ENCODE measurements around the gene GNRH2.
"Not testable (repeated sequence)": the region's sequence is repeated elsewhere in the genome, so short reads cannot be mapped to it uniquely, and the experiment has no call there.

Gene GNRH2

GRCh38 chr20:3047486-3048419, 4.3 kb downstream of the GNRH2 start:
- TF ChIP-seq CTCF (IDR thresholded peaks at IDR 0.05; ENCODE audit: low read depth, low read length) (no peak), MYC (IDR thresholded peaks at IDR 0.05; ENCODE audit: low read depth, low read length) (no peak), MAX (IDR thresholded peaks at IDR 0.05; ENCODE audit: low read depth, low read length) (no peak), POLR2A (IDR thresholded peaks at IDR 0.05; ENCODE audit: extremely low read depth, insufficient read length) (no peak)
- H3K4me3 ChIP-seq (ENCODE audit: low read depth, low read length) = peak overlapping the region; percentile 92
- peak; percentile 48 for DNase-seq (ENCODE audit: low read depth)

GRCh38 chr20:3051385-3052019, 8.1 kb downstream of the GNRH2 start:
- DNase-seq (ENCODE audit: low read depth) = no peak
- TF ChIP-seq CTCF (IDR thresholded peaks at IDR 0.05; ENCODE audit: low read depth, low read length) = no peak
- TF ChIP-seq MYC (IDR thresholded peaks at IDR 0.05; ENCODE audit: low read depth, low read length) = no peak
- no peak for TF ChIP-seq POLR2A (IDR thresholded peaks at IDR 0.05; ENCODE audit: extremely low read depth, insufficient read length)
- TF ChIP-seq MAX (IDR thresholded peaks at IDR 0.05; ENCODE audit: low read depth, low read length) = no peak
- no peak overlapping the region for H3K4me3 ChIP-seq (ENCODE audit: low read depth, low read length)

- DNase-seq (ENCODE audit: low read depth) = no peak
- H3K4me3 ChIP-seq (ENCODE audit: low read depth, low read length) = no peak overlapping the region
- TF ChIP-seq CTCF (IDR thresholded peaks at IDR 0.05; ENCODE audit: low read depth, low read length) (no peak), POLR2A (IDR thresholded peaks at IDR 0.05; ENCODE audit: extremely low read depth, insufficient read length) (no peak), MAX (IDR thresholded peaks at IDR 0.05; ENCODE audit: low read depth, low read length) (no peak), MYC (IDR thresholded peaks at IDR 0.05; ENCODE audit: low read depth, low read length) (no peak)
Observed at GRCh38 chr20:3059489-3059888, 16.1 kb downstream of the GNRH2 start.

- not testable (repeated sequence) for DNase-seq (ENCODE audit: low read depth); H3K4me3 ChIP-seq (ENCODE audit: low read depth, low read length)
Observed at GRCh38 chr20:3064119-3064518, 20.7 kb downstream of the GNRH2 start.

- TF ChIP-seq CTCF (IDR thresholded peaks at IDR 0.05; ENCODE audit: low read depth, low read length) (no peak), POLR2A (IDR thresholded peaks at IDR 0.05; ENCODE audit: extremely low read depth, insufficient read length) (no peak), MAX (IDR thresholded peaks at IDR 0.05; ENCODE audit: low read depth, low read length) (no peak), MYC (IDR thresholded peaks at IDR 0.05; ENCODE audit: low read depth, low read length) (no peak)
- no peak overlapping the region for H3K4me3 ChIP-seq (ENCODE audit: low read depth, low read length)
- DNase-seq (ENCODE audit: low read depth) = no peak
Observed at GRCh38 chr20:3067139-3068014, 24.0 kb downstream of the GNRH2 start.
